ENCODE measurements around the gene CR1L.

The CR1L gene

GRCh38 chr1:207666342-207666741 lies 21.4 kb downstream of the CR1L start:
- no peaks in the 10 kb centered on the region for H3F3A ChIP-seq (ENCODE audit: low read depth)
- H3K27me3 ChIP-seq (ENCODE audit: insufficient read depth, low read length, poor library complexity, severe bottlenecking): no peaks in the 10 kb centered on the region
- no peak overlapping the region for H3K9ac ChIP-seq (ENCODE audit: low read depth, low read length, poor library complexity, severe bottlenecking)
- H3K4me1 ChIP-seq (ENCODE audit: insufficient read depth, low read length, poor library complexity, severe bottlenecking): no peaks in the 10 kb centered on the region
- H3K9me3 ChIP-seq (ENCODE audit: insufficient read depth, low read depth, low read length): no peaks in the 10 kb centered on the region
- no peak overlapping the region for H2AFZ ChIP-seq (ENCODE audit: low read length)
- H3K4me3 ChIP-seq (ENCODE audit: low read length, poor library complexity, severe bottlenecking): no peak overlapping the region
- H3K9me2 ChIP-seq (replicated peaks; ENCODE audit: low read depth, low read length): no peaks in the 10 kb centered on the region
- no peak overlapping the region for H3K4me2 ChIP-seq (ENCODE audit: low read depth, low read length, poor library complexity, severe bottlenecking)
- TF ChIP-seq CTCF (conservative IDR thresholded peaks at IDR 0.05; ENCODE audit: low read length) (no peak), EZH2phosphoT487 (IDR thresholded peaks at IDR 0.05; ENCODE audit: borderline replicate concordance) (no peak)
- no peaks in the 10 kb centered on the region for H4K20me1 ChIP-seq (ENCODE audit: insufficient read depth, low read length, poor library complexity, severe bottlenecking)
- H3K79me2 ChIP-seq (ENCODE audit: insufficient read depth, low read length): no peaks in the 10 kb centered on the region
- no peaks in the 10 kb centered on the region for H3K36me3 ChIP-seq (ENCODE audit: insufficient read depth, low read length)

GRCh38 chr1:207669528-207670009 lies 24.6 kb downstream of the CR1L start:
- Histone ChIP-seq H3K36me3 (ENCODE audit: insufficient read depth, low read length) (no peaks in the 10 kb centered on the region), H2AFZ (ENCODE audit: low read length) (no peak overlapping the region), H3K9me3 (ENCODE audit: insufficient read depth, low read depth, low read length) (no peaks in the 10 kb centered on the region), H3K4me1 (ENCODE audit: insufficient read depth, low read length, poor library complexity, severe bottlenecking) (no peaks in the 10 kb centered on the region), H3K9ac (ENCODE audit: low read depth, low read length, poor library complexity, severe bottlenecking) (no peak overlapping the region), H3K4me3 (ENCODE audit: low read length, poor library complexity, severe bottlenecking) (no peak overlapping the region), H3K27me3 (ENCODE audit: insufficient read depth, low read length, poor library complexity, severe bottlenecking) (no peaks in the 10 kb centered on the region), H3F3A (ENCODE audit: low read depth) (no peaks in the 10 kb centered on the region), H3K79me2 (ENCODE audit: insufficient read depth, low read length) (no peaks in the 10 kb centered on the region), H3K9me2 (replicated peaks; ENCODE audit: low read depth, low read length) (no peaks in the 10 kb centered on the region), H3K4me2 (ENCODE audit: low read depth, low read length, poor library complexity, severe bottlenecking) (no peak overlapping the region), H4K20me1 (ENCODE audit: insufficient read depth, low read length, poor library complexity, severe bottlenecking) (no peaks in the 10 kb centered on the region)
- TF ChIP-seq EZH2phosphoT487 (IDR thresholded peaks at IDR 0.05; ENCODE audit: borderline replicate concordance) (no peak), CTCF (conservative IDR thresholded peaks at IDR 0.05; ENCODE audit: low read length) (no peak)

GRCh38 chr1:207670192-207670591 lies 25.3 kb downstream of the CR1L start:
- Histone ChIP-seq H3K4me1 (ENCODE audit: insufficient read depth, low read length, poor library complexity, severe bottlenecking) (no peaks in the 10 kb centered on the region), H3K79me2 (ENCODE audit: insufficient read depth, low read length) (no peaks in the 10 kb centered on the region), H3K9me2 (replicated peaks; ENCODE audit: low read depth, low read length) (no peaks in the 10 kb centered on the region), H3K27me3 (ENCODE audit: insufficient read depth, low read length, poor library complexity, severe bottlenecking) (no peaks in the 10 kb centered on the region), H2AFZ (ENCODE audit: low read length) (no peak overlapping the region), H4K20me1 (ENCODE audit: insufficient read depth, low read length, poor library complexity, severe bottlenecking) (no peaks in the 10 kb centered on the region), H3K9me3 (ENCODE audit: insufficient read depth, low read depth, low read length) (no peaks in the 10 kb centered on the region), H3K4me3 (ENCODE audit: low read length, poor library complexity, severe bottlenecking) (no peak overlapping the region), H3K9ac (ENCODE audit: low read depth, low read length, poor library complexity, severe bottlenecking) (no peak overlapping the region), H3F3A (ENCODE audit: low read depth) (no peaks in the 10 kb centered on the region), H3K36me3 (ENCODE audit: insufficient read depth, low read length) (no peaks in the 10 kb centered on the region), H3K4me2 (ENCODE audit: low read depth, low read length, poor library complexity, severe bottlenecking) (no peak overlapping the region)
- TF ChIP-seq CTCF (conservative IDR thresholded peaks at IDR 0.05; ENCODE audit: low read length) (no peak), EZH2phosphoT487 (IDR thresholded peaks at IDR 0.05; ENCODE audit: borderline replicate concordance) (no peak)

All from Loucy (cell line).